ENCODE data around the gene GJA1. TPM values are rescaled to one million over a fixed set of nuclear protein-coding genes. Genes with fewer than 3 reads are reported as not detected.
"Not testable (repeated sequence)": the region's sequence is repeated elsewhere in the genome, so short reads cannot be mapped to it uniquely, and the experiment has no call there.

The GJA1 gene
- 395 and 586 TPM in 2 replicates for total RNA-seq (2014; rRNA removed; shearing (Covaris generic))

DNA sequence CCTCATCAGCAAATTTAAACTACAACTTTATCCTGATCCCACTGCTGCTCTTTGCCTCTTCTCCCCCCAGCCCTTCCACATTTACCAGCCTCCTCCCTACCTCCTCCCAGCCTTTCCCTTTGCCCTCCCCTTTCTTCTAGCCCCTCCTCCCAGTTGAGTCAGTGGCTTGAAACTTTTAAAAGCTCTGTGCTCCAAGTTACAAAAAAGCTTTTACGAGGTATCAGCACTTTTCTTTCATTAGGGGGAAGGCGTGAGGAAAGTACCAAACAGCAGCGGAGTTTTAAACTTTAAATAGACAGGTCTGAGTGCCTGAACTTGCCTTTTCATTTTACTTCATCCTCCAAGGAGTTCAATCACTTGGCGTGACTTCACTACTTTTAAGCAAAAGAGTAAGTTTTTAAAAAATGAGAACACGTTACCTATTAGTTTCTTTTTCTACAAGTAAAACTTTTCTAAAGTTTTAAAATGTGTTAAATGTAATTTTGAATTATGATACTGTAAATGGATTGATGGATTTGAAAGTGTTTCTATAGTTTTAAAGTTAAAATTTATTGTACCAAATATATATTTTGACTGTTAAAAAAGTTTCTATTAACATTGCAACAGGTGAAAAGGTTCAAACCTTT, at the start of gene GJA1:
Gene GJA1 (plus strand): TSS at position 203 of the 626 bp plus-strand sequence. CDS start 11,202 bp downstream, outside the sequence.
- H3K27me3 ChIP-seq (ENCODE audit: control insufficient read depth, insufficient read depth, low read length) = no peaks in the 10 kb centered on the region
- H3K36me3 ChIP-seq (replicated peaks; ENCODE audit: control insufficient read depth, insufficient read depth, low read length) = no peaks in the 10 kb centered on the region
- DNase-seq = peak; percentile 85
- peak within 1 kb of the TSS; percentile 81 for H3K4me3 ChIP-seq (ENCODE audit: insufficient read depth, low read depth, low read length)

DNA sequence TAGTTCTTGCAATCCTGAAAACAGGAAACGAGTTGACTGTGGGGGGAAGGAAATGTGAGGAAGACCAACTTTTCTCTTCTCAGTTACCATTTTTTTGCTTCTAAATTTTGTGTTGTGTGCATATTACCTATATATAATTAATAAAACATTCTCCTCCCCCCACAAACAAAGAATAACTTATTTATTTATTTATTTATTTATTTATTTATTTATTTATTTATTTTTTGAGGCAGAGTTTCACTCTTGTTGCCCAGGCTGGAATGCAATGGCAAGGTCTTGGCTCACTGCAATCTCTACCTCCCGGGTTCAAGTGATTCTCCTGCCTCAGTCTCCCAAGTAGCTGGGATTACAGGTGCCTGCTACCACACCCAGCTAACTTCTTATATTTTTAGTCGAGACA, 48.9 kb upstream of the GJA1 start:
- DNase-seq; H3K4me3 ChIP-seq (ENCODE audit: insufficient read depth, low read depth, low read length); H3K36me3 ChIP-seq (replicated peaks; ENCODE audit: control insufficient read depth, insufficient read depth, low read length); H3K27me3 ChIP-seq (ENCODE audit: control insufficient read depth, insufficient read depth, low read length): not testable (repeated sequence)

DNA sequence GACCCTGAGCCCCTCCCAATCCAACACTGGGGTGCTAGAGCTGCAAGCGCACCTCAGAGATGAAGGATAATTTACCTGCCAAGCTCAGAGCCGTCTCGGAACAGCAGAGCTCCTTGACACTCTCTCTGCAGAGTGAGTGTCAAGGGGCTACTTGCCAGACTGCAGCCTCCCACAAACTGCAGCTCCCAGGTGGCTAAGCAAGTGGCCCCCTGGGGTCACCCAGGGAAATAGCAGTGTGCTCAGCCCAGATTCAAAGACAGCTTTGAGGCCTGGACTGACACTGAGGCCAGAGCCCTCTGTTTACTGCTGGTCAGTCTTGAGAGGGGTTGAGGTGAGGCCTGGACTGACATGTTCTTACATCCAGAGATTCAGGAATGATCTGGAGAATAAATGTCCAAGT, 46.0 kb upstream of the GJA1 start:
- Histone ChIP-seq H3K27me3 (ENCODE audit: control insufficient read depth, insufficient read depth, low read length) (no peaks in the 10 kb centered on the region), H3K36me3 (replicated peaks; ENCODE audit: control insufficient read depth, insufficient read depth, low read length) (no peaks in the 10 kb centered on the region), H3K4me3 (ENCODE audit: insufficient read depth, low read depth, low read length) (no peak overlapping the region)
- no peak for DNase-seq

DNA sequence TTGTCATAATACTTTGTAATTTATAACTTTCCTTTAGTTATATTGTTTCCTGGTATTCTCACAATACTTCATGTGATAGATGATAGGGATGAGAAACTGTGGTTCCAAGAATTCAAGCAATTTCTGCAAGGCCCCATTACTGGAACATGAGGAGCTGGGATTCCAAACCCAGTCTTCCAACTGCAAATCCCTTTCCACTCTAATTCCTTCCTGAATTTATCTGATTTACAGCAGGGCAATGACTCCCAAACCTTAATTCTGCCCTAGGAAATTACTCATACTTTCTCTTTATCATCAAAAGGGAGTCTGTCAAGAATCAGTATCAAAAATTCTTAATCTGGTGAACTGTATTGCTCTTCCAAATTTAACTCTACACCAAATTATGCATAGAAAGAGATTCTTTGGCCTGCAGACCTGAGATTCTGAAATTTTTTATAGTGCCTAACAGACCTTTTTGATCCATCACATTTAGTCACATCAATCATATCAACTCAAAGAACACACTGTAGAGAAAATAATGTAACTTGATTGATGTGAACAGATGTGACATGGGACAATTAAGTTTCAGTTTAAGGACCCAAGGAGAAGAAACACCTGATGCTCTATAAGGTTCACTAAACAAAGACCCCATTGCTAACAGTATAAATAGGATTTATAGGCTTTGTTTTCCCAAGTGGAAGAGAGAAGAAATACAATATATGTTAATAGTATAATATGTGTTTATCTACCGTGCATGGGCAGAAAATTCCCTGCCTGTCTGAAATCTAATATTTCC, 41.5 kb upstream of the GJA1 start:
- H3K4me3 ChIP-seq (ENCODE audit: insufficient read depth, low read depth, low read length) = no peak overlapping the region

DNA sequence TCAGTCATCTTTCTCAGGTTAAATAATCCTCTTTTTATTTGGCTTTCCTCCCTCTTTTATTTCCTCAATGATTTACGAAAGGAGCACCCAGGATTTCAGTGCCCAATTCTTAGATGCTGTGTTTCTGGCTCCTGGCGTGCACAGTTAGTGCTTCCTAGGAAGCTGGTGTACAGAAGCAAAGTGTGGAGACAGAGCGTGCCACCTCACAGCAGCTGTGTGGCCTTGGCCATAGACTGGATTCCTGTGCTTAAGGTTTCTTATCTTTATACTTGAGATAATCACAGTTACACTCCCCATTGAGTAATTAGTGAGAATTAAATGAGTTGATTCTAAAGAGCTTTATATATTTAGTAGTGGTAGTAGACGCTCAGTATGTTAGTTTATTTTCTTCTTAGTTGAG, 39.7 kb upstream of the GJA1 start:
- H3K27me3 ChIP-seq (ENCODE audit: control insufficient read depth, insufficient read depth, low read length) = no peaks in the 10 kb centered on the region
- H3K4me3 ChIP-seq (ENCODE audit: insufficient read depth, low read depth, low read length) = no peak overlapping the region
- no peaks in the 10 kb centered on the region for H3K36me3 ChIP-seq (replicated peaks; ENCODE audit: control insufficient read depth, insufficient read depth, low read length)
- no peak for DNase-seq

More for the DNA sequence above, 41.5 kb upstream of the GJA1 start:
- DNase-seq = no peak
- Histone ChIP-seq H3K36me3 (replicated peaks; ENCODE audit: control insufficient read depth, insufficient read depth, low read length) (no peaks in the 10 kb centered on the region), H3K27me3 (ENCODE audit: control insufficient read depth, insufficient read depth, low read length) (no peaks in the 10 kb centered on the region)

DNA sequence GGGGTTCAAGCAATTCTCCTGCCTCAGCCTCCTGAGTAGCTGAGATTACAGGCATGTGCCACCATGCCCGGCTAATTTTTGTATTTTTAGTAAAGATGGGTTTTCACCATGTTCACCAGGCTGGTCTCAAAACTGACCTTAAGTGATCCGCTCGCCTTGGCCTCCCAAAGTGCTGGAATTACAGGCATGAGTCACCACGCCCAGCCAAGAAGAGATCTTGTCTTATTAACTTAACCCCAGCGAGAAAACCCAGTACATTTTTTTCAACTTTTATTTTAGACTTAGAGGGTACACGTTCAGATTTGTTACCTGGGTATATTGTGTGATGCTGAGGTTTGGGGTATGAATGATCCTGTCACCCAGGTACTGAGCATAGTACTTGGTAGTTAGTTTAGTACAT, 38.3 kb upstream of the GJA1 start:
- not testable (repeated sequence) for H3K27me3 ChIP-seq (ENCODE audit: control insufficient read depth, insufficient read depth, low read length); DNase-seq; H3K4me3 ChIP-seq (ENCODE audit: insufficient read depth, low read depth, low read length); H3K36me3 ChIP-seq (replicated peaks; ENCODE audit: control insufficient read depth, insufficient read depth, low read length)

DNA sequence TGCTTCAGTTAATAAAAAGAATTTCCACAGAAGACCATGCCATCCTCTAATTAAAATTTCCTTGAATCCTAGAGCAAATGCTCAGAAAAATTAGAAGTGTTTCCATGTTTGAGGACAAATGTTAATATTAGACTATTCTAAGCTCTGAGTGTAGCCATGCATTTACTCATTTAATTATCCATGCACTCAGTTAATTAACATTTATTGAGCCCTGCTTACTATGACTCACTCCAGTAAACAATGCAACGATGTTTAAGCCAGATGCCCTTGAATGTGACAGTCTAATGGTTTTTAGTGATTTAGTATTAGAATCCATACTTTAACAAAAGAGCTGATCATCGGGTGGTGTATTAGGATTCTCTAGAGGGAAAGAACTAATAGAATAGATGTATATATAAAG, 37.3 kb upstream of the GJA1 start:
- DNase-seq = no peak
- Histone ChIP-seq H3K36me3 (replicated peaks; ENCODE audit: control insufficient read depth, insufficient read depth, low read length) (no peaks in the 10 kb centered on the region), H3K27me3 (ENCODE audit: control insufficient read depth, insufficient read depth, low read length) (no peaks in the 10 kb centered on the region), H3K4me3 (ENCODE audit: insufficient read depth, low read depth, low read length) (no peak overlapping the region)

DNA sequence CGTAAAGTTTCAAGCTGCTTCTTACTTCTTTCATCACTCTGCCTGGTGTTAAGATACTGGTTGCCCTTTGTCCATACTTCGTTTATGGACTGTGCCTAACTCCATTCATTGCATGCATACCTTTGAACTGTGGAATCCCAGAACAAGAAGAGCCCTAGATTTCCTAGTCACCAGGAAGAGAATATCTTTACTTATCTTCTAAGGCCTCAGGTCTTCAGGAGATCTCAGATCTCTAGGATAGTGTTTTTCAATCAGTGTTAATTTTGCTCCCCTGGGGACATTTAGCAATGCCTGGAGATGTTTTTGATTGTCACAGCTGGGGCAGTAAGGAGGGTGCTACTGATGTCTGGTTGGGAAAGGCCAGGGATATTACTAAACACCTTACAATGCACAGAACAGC, 35.5 kb upstream of the GJA1 start:
- Histone ChIP-seq H3K4me3 (ENCODE audit: insufficient read depth, low read depth, low read length) (no peak overlapping the region), H3K36me3 (replicated peaks; ENCODE audit: control insufficient read depth, insufficient read depth, low read length) (no peaks in the 10 kb centered on the region), H3K27me3 (ENCODE audit: control insufficient read depth, insufficient read depth, low read length) (no peaks in the 10 kb centered on the region)
- DNase-seq = no peak

DNA sequence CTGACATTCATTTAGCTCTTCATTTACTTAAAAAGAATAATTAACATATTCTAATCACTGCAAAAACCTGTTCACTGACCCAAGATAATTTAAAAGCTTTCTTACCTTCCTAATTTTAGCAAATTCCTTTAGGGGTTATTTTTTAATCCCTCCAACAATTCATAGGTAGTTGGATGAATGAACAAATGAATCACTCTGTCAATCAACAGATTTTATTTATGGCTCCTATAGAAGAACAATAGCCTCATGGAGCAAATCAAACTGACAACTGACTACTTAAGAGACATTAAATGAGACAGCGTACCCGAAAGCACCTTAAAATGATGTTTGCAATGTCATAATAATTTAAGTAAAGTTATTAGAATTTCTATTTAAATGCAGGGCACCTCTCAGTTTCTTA, 31.5 kb upstream of the GJA1 start:
- no peaks in the 10 kb centered on the region for H3K36me3 ChIP-seq (replicated peaks; ENCODE audit: control insufficient read depth, insufficient read depth, low read length)
- DNase-seq = no peak
- H3K4me3 ChIP-seq (ENCODE audit: insufficient read depth, low read depth, low read length) = no peak overlapping the region
- no peaks in the 10 kb centered on the region for H3K27me3 ChIP-seq (ENCODE audit: control insufficient read depth, insufficient read depth, low read length)

DNA sequence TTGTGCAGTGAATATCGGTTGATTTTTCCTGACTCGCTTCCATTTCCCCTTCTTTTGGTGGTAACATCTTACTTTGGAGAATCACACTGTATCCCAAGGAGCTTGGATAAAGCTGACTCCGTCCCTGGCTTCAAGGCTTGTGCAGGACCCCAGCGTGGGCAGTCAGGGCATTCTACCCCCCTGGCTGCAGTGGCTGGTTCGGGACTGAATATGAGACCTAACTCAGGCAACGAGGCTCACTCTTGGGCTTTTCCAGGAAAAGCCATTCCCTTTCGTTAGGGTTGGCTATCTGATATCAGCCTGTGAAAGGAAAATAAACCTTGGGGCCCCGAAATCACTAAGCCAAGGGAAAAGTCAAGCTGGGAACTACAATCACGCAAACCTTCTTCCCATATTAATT, 30.1 kb upstream of the GJA1 start:
- H3K36me3 ChIP-seq (replicated peaks; ENCODE audit: control insufficient read depth, insufficient read depth, low read length) = no peaks in the 10 kb centered on the region
- DNase-seq = no peak
- no peaks in the 10 kb centered on the region for H3K27me3 ChIP-seq (ENCODE audit: control insufficient read depth, insufficient read depth, low read length)
- no peak overlapping the region for H3K4me3 ChIP-seq (ENCODE audit: insufficient read depth, low read depth, low read length)

DNA sequence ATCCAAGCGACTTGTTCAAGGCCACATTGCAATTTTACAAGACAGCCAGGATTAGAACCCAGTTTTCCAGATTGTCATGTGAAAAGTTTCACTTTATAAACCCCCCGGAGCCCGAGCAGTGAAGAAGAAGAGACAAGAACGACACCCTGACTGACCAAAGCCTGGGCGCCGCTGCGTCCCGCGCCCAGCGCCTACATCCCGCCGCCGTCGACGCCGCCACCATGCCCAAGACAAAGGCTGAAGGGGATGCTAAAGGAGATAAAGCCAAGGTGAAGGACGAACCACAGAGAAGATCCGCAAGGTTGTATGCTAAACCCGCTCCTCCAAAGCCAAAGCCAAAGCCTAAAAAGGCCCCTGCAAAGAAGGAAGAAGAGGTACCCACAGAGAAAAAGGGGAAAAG, 27.1 kb upstream of the GJA1 start:
- DNase-seq = no peak
- Histone ChIP-seq H3K27me3 (ENCODE audit: control insufficient read depth, insufficient read depth, low read length) (no peaks in the 10 kb centered on the region), H3K4me3 (ENCODE audit: insufficient read depth, low read depth, low read length) (no peak overlapping the region), H3K36me3 (replicated peaks; ENCODE audit: control insufficient read depth, insufficient read depth, low read length) (no peaks in the 10 kb centered on the region)

DNA sequence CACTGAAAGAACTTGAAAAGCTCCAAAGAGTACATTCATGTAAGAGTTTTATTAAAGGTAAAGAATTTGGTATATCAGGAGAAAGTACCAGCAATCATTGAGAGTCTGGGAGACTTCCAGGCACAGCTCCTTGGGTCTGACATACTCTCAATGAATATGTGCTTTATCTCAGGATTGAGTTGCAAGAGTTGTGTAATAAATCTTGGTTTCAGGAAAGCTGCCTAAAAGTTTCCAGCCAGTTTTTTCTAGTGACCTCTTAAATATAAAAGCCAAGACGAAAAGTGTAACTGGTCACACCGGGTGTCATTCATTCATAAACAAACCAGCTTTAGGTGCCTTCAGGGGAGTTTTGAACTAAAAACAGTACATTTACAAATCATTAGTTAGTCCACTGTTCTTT, 21.6 kb upstream of the GJA1 start:
- no peaks in the 10 kb centered on the region for H3K27me3 ChIP-seq (ENCODE audit: control insufficient read depth, insufficient read depth, low read length)
- no peak overlapping the region for H3K4me3 ChIP-seq (ENCODE audit: insufficient read depth, low read depth, low read length)
- no peaks in the 10 kb centered on the region for H3K36me3 ChIP-seq (replicated peaks; ENCODE audit: control insufficient read depth, insufficient read depth, low read length)
- no peak for DNase-seq

DNA sequence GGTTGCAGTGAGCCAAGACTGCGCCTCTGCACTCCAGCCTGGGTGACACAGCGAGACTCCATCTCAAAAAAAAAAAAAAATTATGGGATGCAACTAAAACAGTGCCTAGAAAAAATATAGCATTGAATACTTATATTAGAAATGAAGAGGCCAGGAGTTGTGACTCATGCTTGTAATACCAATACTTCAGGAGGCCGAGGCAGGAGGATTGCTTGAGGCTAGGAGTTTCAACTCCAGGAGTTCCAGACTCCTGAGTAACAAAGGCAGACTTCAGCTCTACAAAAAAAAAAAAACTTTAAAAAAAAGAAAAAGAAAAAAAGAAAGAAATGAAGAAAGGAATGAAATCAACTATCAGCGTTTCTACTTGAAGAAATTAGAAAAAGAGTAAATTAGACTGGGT, 17.1 kb upstream of the GJA1 start:
- no peaks in the 10 kb centered on the region for H3K27me3 ChIP-seq (ENCODE audit: control insufficient read depth, insufficient read depth, low read length)
- DNase-seq = no peak
- no peaks in the 10 kb centered on the region for H3K36me3 ChIP-seq (replicated peaks; ENCODE audit: control insufficient read depth, insufficient read depth, low read length)
- H3K4me3 ChIP-seq (ENCODE audit: insufficient read depth, low read depth, low read length) = no peak overlapping the region

DNA sequence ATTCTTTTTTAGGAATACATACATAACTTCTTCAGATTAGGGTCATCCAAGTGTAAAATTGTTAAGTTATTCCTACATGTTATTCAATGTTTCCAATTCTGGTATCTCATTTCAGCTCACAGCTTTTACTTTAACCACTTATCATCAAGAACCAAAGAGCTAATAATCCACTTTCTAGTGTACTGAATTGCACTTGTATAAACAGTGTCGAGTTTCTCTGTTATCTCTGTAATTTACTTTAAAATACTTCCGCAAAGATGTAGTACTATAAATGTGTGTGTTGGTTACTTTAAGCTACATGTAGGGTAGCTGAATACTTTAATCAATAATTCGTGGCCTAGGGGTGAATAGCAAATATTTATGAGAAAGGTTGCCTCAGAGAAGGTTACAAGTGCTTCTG, 8.8 kb upstream of the GJA1 start:
- no peak for DNase-seq
- H3K27me3 ChIP-seq (ENCODE audit: control insufficient read depth, insufficient read depth, low read length) = no peaks in the 10 kb centered on the region
- H3K4me3 ChIP-seq (ENCODE audit: insufficient read depth, low read depth, low read length) = no peak overlapping the region
- no peaks in the 10 kb centered on the region for H3K36me3 ChIP-seq (replicated peaks; ENCODE audit: control insufficient read depth, insufficient read depth, low read length)

DNA sequence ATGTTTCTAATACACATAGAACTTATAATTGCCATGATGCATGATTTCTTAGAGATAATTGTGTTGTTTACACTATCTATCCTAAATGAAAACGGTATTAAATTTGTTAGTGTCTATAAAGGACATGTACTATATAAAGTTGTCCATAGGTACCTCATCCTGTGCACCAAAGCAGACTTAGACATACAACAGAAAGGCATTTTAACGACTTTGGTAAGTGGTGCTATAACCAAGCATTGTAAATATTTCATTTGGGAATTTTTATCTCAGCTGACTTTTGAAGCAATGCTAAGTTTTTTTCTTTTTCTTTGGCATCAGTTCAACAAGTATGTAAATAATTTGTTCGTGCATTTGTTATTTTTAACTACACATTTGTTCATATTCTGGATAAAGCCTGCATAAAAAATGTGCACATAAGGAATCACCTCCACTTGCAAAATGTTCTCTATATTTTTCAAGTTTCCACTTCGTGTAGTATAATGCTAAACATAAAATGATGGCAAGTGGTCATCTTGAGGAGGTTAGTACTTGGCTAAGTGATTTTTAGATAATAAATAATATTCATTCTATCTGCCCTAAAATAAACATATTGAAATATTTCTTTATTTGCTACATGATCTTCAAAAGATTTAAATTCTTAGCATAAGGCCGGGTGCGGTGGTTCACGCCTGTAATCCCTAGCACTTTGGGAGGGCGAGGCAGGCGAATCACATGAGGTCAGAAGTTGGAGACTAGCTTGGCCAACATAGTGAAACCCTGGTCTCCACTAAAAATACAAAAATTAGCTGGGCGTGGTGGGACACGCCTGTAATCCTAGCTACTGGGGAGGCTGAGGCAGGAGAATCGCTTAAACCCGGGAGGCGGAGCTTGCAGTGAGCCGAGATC, 6.3 kb upstream of the GJA1 start:
- Histone ChIP-seq H3K27me3 (ENCODE audit: control insufficient read depth, insufficient read depth, low read length) (no peaks in the 10 kb centered on the region), H3K4me3 (ENCODE audit: insufficient read depth, low read depth, low read length) (no peak overlapping the region), H3K36me3 (replicated peaks; ENCODE audit: control insufficient read depth, insufficient read depth, low read length) (no peaks in the 10 kb centered on the region)
- no peak for DNase-seq
